Loucy (cell line): ENCODE measurements around the gene SRBD1.

Experiments used
- H2AFZ ChIP-seq: fragments of 200-600 bp; sonication (generic); 2 replicates; pipeline ENCODE4 v1.6.0; 2016; ENCODE audit warnings: antibody characterized with exemption, mild to moderate bottlenecking, low read length, moderate library complexity
- H3F3A ChIP-seq: fragments of 200-600 bp; 2 replicates; pipeline ENCODE4 v1.6.0; 2016; ENCODE audit warnings: antibody characterized with exemption, low read depth, mild to moderate bottlenecking
- H3K27me3 ChIP-seq: fragments of 200-600 bp; sonication (generic); 2 replicates; pipeline ENCODE4 v1.6.1; 2014; ENCODE audit warnings: low read length, mild to moderate bottlenecking; ENCODE audit not compliant: insufficient read depth, poor library complexity, severe bottlenecking
- H3K36me3 ChIP-seq: fragments of 200-600 bp; sonication (generic); 2 replicates; pipeline ENCODE4 v1.6.1; 2016; ENCODE audit warnings: low read length; ENCODE audit not compliant: insufficient read depth
- H3K4me1 ChIP-seq: fragments of 200-600 bp; sonication (generic); 2 replicates; pipeline ENCODE4 v1.5.1; 2014; ENCODE audit warnings: low read length, mild to moderate bottlenecking; ENCODE audit not compliant: insufficient read depth, poor library complexity, severe bottlenecking
- H3K4me2 ChIP-seq: fragments of 200-600 bp; sonication (generic); 2 replicates; pipeline ENCODE4 v1.6.0; 2014; ENCODE audit warnings: antibody characterized with exemption, low read length, low read depth, mild to moderate bottlenecking; ENCODE audit not compliant: poor library complexity, severe bottlenecking
- H3K4me3 ChIP-seq: fragments of 200-600 bp; sonication (generic); 2 replicates; pipeline ENCODE4 v1.5.1; 2014; ENCODE audit warnings: low read length, mild to moderate bottlenecking, mixed read lengths; ENCODE audit not compliant: poor library complexity, severe bottlenecking
- H3K79me2 ChIP-seq: fragments of 200-600 bp; sonication (generic); 2 replicates; pipeline ENCODE4 v1.6.1; 2014; ENCODE audit warnings: low read length; ENCODE audit not compliant: insufficient read depth
- H3K9ac ChIP-seq: fragments of 200-600 bp; sonication (generic); 2 replicates; pipeline ENCODE4 v1.6.0; 2014; ENCODE audit warnings: mild to moderate bottlenecking, low read depth, low read length, moderate library complexity; ENCODE audit not compliant: poor library complexity, severe bottlenecking
- H3K9me2 ChIP-seq: fragments of 200-600 bp; sonication (generic); replicated peaks from 2 replicates; pipeline ENCODE4 v1.6.1; 2016; ENCODE audit warnings: low read depth, low read length, mixed read lengths
- H3K9me3 ChIP-seq: fragments of 200-600 bp; sonication (generic); 2 replicates; pipeline ENCODE4 v1.6.1; 2014; ENCODE audit warnings: mild to moderate bottlenecking, antibody characterized with exemption, low read length, low read depth; ENCODE audit not compliant: insufficient read depth
- H4K20me1 ChIP-seq: fragments of 200-600 bp; sonication (generic); 2 replicates; pipeline ENCODE4 v1.6.0; 2014; ENCODE audit warnings: antibody characterized with exemption, low read length, mild to moderate bottlenecking; ENCODE audit not compliant: insufficient read depth, poor library complexity, severe bottlenecking
- EZH2phosphoT487 ChIP-seq: fragments of 200-600 bp; IDR thresholded peaks from 2 replicates; pipeline ENCODE4 v1.6.1; 2018; ENCODE audit warnings: antibody characterized with exemption, mild to moderate bottlenecking, moderate library complexity, borderline replicate concordance
- TF ChIP-seq, protein P1 (sequence below): fragments of 200-600 bp; sonication (generic); conservative IDR thresholded peaks from 2 replicates; pipeline ENCODE4 v1.5.1; 2014; ENCODE audit warnings: mild to moderate bottlenecking, antibody characterized with exemption, low read length

SRBD1 gene

DNA sequence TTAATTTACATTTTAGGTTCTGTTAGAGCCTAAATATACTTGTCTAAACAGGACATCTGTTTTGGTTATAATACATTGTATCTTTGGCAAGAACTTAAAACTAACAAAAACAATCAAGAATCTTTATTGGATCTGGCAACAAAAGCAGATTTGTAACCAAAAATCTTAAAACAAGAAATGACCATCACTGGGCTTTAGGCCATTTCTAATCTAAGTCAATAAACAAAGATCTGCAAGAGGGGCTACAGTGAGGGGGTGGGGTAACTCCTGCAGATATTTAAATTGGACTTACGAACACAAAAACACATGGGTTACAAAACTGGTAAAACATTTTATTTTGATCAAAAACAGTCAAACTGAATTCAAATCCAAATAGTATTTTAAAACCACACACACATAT, 77.3 kb downstream of the SRBD1 start:
- Histone ChIP-seq H3K9me3 (no peaks in the 10 kb centered on the region), H4K20me1 (no peaks in the 10 kb centered on the region), H3F3A (no peaks in the 10 kb centered on the region), H3K36me3 (peaks cover 16% of the 10 kb centered on the region; the same call in 1 of the 2 replicates), H3K27me3 (no peaks in the 10 kb centered on the region), H3K79me2 (no peaks in the 10 kb centered on the region), H3K9me2 (no peaks in the 10 kb centered on the region), H3K4me3 (no peak overlapping the region), H2AFZ (no peak overlapping the region), H3K4me1 (no peaks in the 10 kb centered on the region), H3K4me2 (no peak overlapping the region), H3K9ac (no peak overlapping the region)
- TF ChIP-seq EZH2phosphoT487: no peak
- TF ChIP-seq, protein P1, sequence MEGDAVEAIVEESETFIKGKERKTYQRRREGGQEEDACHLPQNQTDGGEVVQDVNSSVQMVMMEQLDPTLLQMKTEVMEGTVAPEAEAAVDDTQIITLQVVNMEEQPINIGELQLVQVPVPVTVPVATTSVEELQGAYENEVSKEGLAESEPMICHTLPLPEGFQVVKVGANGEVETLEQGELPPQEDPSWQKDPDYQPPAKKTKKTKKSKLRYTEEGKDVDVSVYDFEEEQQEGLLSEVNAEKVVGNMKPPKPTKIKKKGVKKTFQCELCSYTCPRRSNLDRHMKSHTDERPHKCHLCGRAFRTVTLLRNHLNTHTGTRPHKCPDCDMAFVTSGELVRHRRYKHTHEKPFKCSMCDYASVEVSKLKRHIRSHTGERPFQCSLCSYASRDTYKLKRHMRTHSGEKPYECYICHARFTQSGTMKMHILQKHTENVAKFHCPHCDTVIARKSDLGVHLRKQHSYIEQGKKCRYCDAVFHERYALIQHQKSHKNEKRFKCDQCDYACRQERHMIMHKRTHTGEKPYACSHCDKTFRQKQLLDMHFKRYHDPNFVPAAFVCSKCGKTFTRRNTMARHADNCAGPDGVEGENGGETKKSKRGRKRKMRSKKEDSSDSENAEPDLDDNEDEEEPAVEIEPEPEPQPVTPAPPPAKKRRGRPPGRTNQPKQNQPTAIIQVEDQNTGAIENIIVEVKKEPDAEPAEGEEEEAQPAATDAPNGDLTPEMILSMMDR: no peak

DNA sequence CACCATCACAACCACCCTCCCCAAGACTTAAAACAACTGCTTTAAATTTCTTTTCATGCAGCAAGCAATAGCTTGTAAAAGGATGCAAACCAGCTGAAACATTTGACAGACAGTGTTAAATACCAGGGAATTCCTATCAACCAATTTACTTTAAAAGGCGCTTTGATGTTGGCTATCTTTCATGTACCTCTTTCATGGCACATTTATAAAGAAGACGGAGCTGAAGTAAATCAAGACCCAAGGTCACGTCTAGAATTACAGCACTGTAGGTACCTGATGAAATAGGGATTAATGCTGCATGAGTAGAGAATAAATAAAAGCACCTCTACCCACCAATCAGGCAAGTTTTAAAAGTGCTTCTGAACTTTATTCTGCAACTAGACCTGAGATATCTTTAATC, 78.9 kb downstream of the SRBD1 start:
- no peaks in the 10 kb centered on the region for H3K79me2 ChIP-seq
- H3K36me3 ChIP-seq: peaks cover under 1% of the 10 kb centered on the region; the same call in 1 of the 2 replicates
- no peaks in the 10 kb centered on the region for H4K20me1 ChIP-seq
- H3K9me3 ChIP-seq: no peaks in the 10 kb centered on the region
- no peaks in the 10 kb centered on the region for H3K27me3 ChIP-seq
- no peak overlapping the region for H3K9ac ChIP-seq
- H3K4me2 ChIP-seq: no peak overlapping the region
- H3F3A ChIP-seq: no peaks in the 10 kb centered on the region
- H2AFZ ChIP-seq: no peak overlapping the region
- H3K4me1 ChIP-seq: no peaks in the 10 kb centered on the region
- H3K4me3 ChIP-seq: no peak overlapping the region
- no peaks in the 10 kb centered on the region for H3K9me2 ChIP-seq
- TF ChIP-seq, protein P1: no peak
- TF ChIP-seq EZH2phosphoT487: no peak

DNA sequence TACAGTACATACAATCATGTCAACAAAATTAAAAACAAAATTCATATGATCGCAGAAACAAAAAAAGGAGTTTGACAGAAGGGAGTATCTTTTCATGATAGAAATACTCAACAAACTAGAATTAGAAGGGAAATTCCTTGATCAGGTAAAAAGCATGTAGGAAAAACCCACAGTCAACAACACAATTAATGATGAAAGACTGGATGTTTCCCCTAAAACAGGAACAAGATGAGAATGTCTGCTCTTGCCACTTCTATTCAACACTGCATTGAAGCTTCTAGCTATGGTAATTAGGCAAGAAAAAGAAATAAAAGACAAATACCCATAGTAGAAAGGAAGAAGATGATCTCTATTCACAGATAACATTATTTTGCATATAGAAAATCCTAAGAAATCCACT, 87.1 kb downstream of the SRBD1 start:
- TF ChIP-seq EZH2phosphoT487: no peak
- TF ChIP-seq, protein P1: no peak
- Histone ChIP-seq H2AFZ (no peak overlapping the region), H4K20me1 (no peaks in the 10 kb centered on the region), H3K9me2 (no peaks in the 10 kb centered on the region), H3K9me3 (peaks cover 12% of the 10 kb centered on the region), H3K9ac (no peak overlapping the region), H3F3A (no peaks in the 10 kb centered on the region), H3K36me3 (peaks cover 22% of the 10 kb centered on the region), H3K27me3 (no peaks in the 10 kb centered on the region), H3K4me3 (no peak overlapping the region), H3K4me1 (peaks cover 10% of the 10 kb centered on the region), H3K79me2 (peaks cover 52% of the 10 kb centered on the region), H3K4me2 (no peak overlapping the region)
